Panc1 (cell line): ENCODE results near the gene TRIOBP.

Experiments
- CTCF ChIP-seq: fragments of 450-650 bp; IDR thresholded peaks from 2 replicates; pipeline ENCODE4 v1.5.1; 2017; ENCODE audit warnings: mild to moderate bottlenecking
- POLR2AphosphoS5 ChIP-seq: IDR thresholded peaks from 2 replicates; pipeline ENCODE4 v1.6.1; 2012; ENCODE audit warnings: mild to moderate bottlenecking, low read depth, low read length, moderate library complexity
- REST ChIP-seq, 2 experiments: IDR thresholded peaks; 2 replicates each; pipeline ENCODE4 v1.6.1; 2011 to 2012; ENCODE audit warnings: low read depth in 2 of 2, control low read depth in 1 of 2, low read length in 1 of 2, mild to moderate bottlenecking in 1 of 2, moderate library complexity in 1 of 2; ENCODE audit not compliant: insufficient read depth in 1 of 2
- TCF7L2 ChIP-seq: IDR thresholded peaks from 2 replicates; pipeline ENCODE4 v1.6.1; 2011; ENCODE audit warnings: mild to moderate bottlenecking, low read depth, low read length, inconsistent platforms

GRCh38 chr22:37732699-37733607 is 36.1 kb downstream of the TRIOBP start:
- TF ChIP-seq CTCF (no peak), REST (IDR thresholded peaks at IDR 0.05; ENCODE audit: insufficient read depth in 1 of 2, low read depth in 2 of 2, low read length in 1 of 2) (no peak), TCF7L2 (no peak), POLR2AphosphoS5 (no peak)
